Lower leg skin (tissue), 4 donors: ENCODE results near the gene PRR7. TPM values are rescaled to one million over a fixed set of nuclear protein-coding genes. Genes with fewer than 3 reads are reported as not detected.

Experiments
- DNase-seq, 2 donors: peaks; one replicate each; pipeline ENCODE4 v3.0.0-alpha.2; 2019; ENCODE audit warnings: low spot score in 2 of 2
- H3K4me3 ChIP-seq: fragments of 200-600 bp; sonication (generic); 2 replicates; pipeline ENCODE4 v1.5.1; 2017; ENCODE audit warnings: mild to moderate bottlenecking, low read depth; ENCODE audit not compliant: poor library complexity, severe bottlenecking
- CTCF ChIP-seq, 3 donors: fragments of 450-650 bp; IDR thresholded peaks; one replicate each; pipeline ENCODE4 v1.5.1; 2016; ENCODE audit warnings: antibody characterized with exemption in 3 of 3, mild to moderate bottlenecking in 3 of 3, moderate library complexity in 2 of 3
- POLR2A ChIP-seq, 2 donors: fragments of 450-650 bp; IDR thresholded peaks; one replicate each; pipeline ENCODE4 v1.6.1; 2016 to 2017; ENCODE audit warnings: antibody characterized with exemption in 2 of 2, mild to moderate bottlenecking in 1 of 2, moderate library complexity in 1 of 2
- WGBS, 2 donors: methylation state at CpG; one replicate each; pipeline ENCODE4 v1.1.5; 2018; 5-methylcytosine and 5-hydroxymethylcytosine counted together
- intact Hi-C: fragments of 100-400 bp; cut with DNase I; formaldehyde crosslinking; loops from one replicate; pipeline ENCODE4 v1.15.0; 2023; ENCODE audit warnings: low total_unique reads
- total RNA-seq, 4 donors: library from RNA; depleted of rRNA; stranded (reverse); fragments of >200 nt; gene quantifications; one replicate each; pipeline ENCODE4 v1.1.0, GENCODE V29; 2016

PRR7 gene
- total RNA-seq, 4 donors from 2014 or later, result 5.4 to 10.2 (median 8.0) TPM

GRCh38 chr5:177498013-177498787, 51.6 kb downstream of the PRR7 start:
- TF ChIP-seq CTCF (IDR thresholded peaks at IDR 0.05) (no peak), POLR2A (IDR thresholded peaks at IDR 0.05) (no peak)
- intact Hi-C loops, result no loop called here
- 10 to 18% methylated on average over 26 to 43 of the region's 48 CpGs for WGBS, 2 donors
- DNase-seq, result no peak
- H3K4me3 ChIP-seq, result peak overlapping the region; percentile 32

GRCh38 chr5:177499842-177500241, 53.2 kb downstream of the PRR7 start:
- DNase-seq, result no peak
- intact Hi-C loops, result loop anchor here (5.0 kb wide), 1 partner anchor 98 kb away; the partner anchor contains the start of gene PFN3
- no peak overlapping the region for H3K4me3 ChIP-seq
- 78 to 83% methylated on average over 6 of the region's 6 CpGs for WGBS, 2 donors
- no peak for TF ChIP-seq CTCF (IDR thresholded peaks at IDR 0.05)
- no peak for TF ChIP-seq POLR2A (IDR thresholded peaks at IDR 0.05)

- no peak overlapping the region for H3K4me3 ChIP-seq
- intact Hi-C loops, result loop anchor here (5.0 kb wide), 1 partner anchor 99 kb away; the partner anchor contains the start of gene PFN3
- peak in 2 of 3 donors; percentile 26 to 74 for TF ChIP-seq CTCF (IDR thresholded peaks at IDR 0.05)
- no peak for TF ChIP-seq POLR2A (IDR thresholded peaks at IDR 0.05)
- DNase-seq, result peak; percentile 83 to 97
- 15 to 19% methylated on average over 8 to 10 of the region's 10 CpGs for WGBS, 2 donors
Measured at GRCh38 chr5:177500685-177501522, 54.3 kb downstream of the PRR7 start.

GRCh38 chr5:177501874-177502678, 55.5 kb downstream of the PRR7 start:
- H3K4me3 ChIP-seq, result no peak overlapping the region
- TF ChIP-seq POLR2A (IDR thresholded peaks at IDR 0.05) (no peak), CTCF (IDR thresholded peaks at IDR 0.05) (no peak)
- WGBS, 2 donors, result 69 to 74% methylated on average over 9 of the region's 9 CpGs
- DNase-seq, result no peak
- intact Hi-C loops, result loop anchor here (5.0 kb wide), 1 partner anchor 100 kb away; the partner anchor contains the start of gene PFN3

GRCh38 chr5:177502886-177503285, 56.3 kb downstream of the PRR7 start:
- WGBS, 2 donors, result 75 to 76% methylated on average over 16 of the region's 16 CpGs
- intact Hi-C loops, result loop anchor here (5.0 kb wide), 1 partner anchor 101 kb away; the partner anchor contains the start of gene PFN3
- no peak for DNase-seq
- H3K4me3 ChIP-seq, result no peak overlapping the region
- TF ChIP-seq CTCF (IDR thresholded peaks at IDR 0.05) (no peak), POLR2A (IDR thresholded peaks at IDR 0.05) (no peak)
